Embryonic facial prominence (tissue), 1 donor: ENCODE measurements around the gene CLASP1.
"Not testable (repeated sequence)": the region's sequence is repeated elsewhere in the genome, so short reads cannot be mapped to it uniquely, and the experiment has no call there.

Experiments used
- DNase-seq: peaks from one replicate; pipeline ENCODE4 v3.0.0-alpha.2; 2016; ENCODE audit errors: extremely low spot score

Gene CLASP1

DNA sequence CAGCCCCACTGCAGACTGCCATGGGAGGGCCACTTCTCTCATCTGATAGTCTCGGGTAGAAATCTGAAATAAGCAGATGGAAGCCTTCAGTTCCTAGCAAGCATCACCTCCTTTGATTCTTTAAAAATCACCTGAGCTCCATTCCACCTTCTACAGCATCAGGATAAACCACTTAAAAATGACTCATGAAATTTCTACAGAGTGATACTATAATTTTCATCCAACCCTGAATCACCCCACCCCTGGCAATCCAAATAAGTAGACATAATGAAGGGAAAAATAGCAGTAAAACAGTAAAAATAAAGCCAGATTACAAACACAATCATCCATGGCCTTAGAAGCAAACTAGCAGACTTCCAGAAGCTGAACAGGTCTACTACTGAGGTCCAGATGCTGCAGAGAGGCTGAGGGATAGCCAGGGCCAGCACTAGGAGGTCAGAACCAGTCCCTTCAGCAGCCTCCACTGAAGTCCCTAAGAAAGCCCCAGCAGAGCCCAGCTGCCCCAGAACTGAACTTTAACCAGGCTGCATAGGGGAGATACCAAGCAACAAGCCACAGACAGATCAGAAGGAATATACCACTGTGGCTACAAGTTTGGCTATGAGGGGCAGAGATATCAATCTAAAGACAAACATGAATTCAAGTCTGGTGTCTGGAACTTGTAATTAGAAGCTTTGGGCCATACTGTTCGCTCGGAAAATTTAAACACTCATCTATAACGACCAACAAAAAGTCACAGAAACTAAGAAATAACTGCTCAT is 173.3 kb downstream of the CLASP1 start:
- DNase-seq = no peak

GRCh38 chr2:121473512-121473911 is 175.8 kb downstream of the CLASP1 start:
- DNase-seq = no peak

DNA sequence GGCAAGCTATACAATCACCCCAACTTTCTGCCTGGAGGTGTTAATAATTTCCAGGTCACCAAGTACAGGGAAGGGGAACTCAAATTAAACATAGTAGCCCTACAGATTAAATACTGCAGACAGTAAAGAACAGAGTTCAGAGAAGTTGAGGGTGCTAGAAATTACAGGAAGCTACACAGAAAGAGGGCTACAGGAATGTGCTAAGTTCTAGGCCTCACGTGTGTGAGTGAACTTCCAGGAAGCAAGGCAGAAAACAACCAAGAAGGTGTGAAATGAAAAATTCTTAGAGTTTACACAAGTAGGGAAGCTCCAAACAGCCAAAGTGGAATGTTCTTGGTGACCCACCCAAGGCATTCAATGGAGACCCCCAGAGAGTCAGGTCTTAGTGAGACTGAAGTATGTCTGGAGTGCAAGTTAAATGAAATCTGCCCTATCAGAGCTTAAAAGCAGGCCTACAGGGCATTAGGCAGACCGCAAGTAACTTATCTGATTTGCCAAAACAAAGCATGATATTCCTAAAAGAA is 176.7 kb downstream of the CLASP1 start:
- DNase-seq = no peak

- no peak for DNase-seq
Observed at GRCh38 chr2:121471532-121472469, 177.5 kb downstream of the CLASP1 start.

DNA sequence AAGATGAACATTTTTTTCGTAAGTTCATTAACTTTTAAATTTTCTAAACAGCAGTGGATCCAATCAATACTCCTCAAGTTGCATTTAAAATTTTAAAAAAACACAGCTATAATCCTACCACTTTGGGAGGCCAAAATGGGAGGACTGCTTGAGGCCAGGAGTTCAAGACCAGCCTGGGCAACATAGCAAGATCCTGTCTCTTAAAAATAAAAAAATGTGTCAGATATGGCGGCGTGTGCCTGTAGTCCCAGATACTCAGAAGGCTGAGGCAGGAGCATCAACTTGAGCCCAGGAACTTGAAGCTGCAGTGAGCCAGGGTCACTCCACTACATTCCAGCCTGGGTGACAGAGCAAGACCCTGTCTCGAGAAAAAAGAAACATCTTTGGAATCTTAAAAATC is 178.3 kb downstream of the CLASP1 start:
- no peak for DNase-seq

DNA sequence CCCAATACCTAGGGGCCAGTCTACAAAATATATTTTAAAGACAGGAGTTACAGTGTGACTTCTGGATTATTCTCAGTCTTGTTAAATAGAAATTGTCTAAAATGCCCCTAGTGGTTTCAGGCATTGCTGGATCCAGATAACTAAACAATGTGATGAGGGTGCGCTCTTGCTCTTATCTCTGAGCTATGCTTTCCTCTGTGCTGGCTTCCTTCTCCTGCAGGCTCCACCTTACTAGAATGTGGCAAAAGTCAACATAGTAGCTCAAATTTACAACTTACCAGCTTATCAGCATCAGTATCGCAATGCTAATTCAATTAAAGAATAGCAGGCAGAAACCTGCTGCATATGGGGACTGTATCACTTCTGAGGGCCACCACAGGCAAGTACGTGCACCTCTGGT is 179.9 kb downstream of the CLASP1 start:
- no peak for DNase-seq

DNA sequence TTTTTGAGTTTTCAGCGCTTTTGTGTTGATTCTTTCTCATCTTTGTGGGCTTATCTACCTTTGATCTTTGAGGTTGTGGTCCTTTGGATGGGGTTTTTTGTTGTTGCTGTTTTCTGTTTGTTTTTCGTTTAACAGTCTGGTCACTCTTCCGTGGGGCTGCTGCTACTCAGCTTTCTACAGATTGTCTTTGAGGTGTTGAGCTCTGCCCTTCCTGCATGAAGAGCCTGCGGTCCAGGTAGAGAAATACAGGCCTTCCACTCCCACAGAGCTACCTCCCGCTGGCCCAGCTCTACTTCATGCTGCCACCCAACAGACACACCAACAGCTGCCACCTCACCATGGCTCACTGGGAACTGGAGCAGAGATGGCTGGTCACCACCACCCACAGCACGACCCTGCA is 180.3 kb downstream of the CLASP1 start:
- DNase-seq = no peak

GRCh38 chr2:121459291-121459690 is 190.0 kb downstream of the CLASP1 start:
- DNase-seq = no peak

GRCh38 chr2:121456325-121456724 is 192.9 kb downstream of the CLASP1 start:
- no peak for DNase-seq

- no peak for DNase-seq
Observed at GRCh38 chr2:121455446-121455845, 193.8 kb downstream of the CLASP1 start.

- DNase-seq = no peak
Observed at GRCh38 chr2:121454549-121455090, 194.6 kb downstream of the CLASP1 start.

DNA sequence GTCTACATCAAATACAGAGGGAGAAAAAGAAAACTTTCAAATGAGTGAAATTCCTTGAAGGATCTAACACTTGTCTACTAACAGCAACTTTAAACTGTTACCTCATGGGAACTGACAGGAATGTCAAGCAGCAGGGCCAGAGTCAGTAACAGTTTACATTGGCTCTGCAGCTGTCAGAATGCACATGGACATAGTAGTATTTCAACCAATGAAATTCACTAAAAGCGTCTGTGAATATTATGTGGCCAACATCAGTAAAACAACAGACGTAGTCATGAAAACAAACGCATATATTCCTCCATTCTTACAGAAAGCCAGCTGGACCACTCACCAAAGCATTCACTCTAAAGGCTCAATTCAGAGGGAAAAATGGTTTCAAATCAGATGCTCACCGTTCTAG is 197.9 kb downstream of the CLASP1 start:
- DNase-seq = no peak

DNA sequence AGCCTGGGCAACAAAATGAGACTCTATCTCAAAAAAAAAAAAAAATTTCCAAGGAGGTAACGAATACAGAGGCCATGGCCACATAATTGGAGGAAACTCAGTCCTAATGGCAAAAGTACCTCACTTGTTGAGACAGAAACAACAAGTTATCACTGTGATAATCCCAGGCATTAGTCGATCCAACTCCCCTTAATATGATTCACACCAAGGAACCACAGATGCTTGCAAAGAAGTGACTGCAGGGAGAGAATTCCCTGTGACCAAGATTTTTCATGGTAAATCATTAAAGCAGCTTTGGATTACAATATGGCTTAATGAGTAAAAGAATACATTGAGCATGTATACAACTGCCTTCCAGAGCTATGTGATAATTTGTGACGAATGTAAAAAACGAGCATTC is 199.0 kb downstream of the CLASP1 start:
- DNase-seq = no peak

DNA sequence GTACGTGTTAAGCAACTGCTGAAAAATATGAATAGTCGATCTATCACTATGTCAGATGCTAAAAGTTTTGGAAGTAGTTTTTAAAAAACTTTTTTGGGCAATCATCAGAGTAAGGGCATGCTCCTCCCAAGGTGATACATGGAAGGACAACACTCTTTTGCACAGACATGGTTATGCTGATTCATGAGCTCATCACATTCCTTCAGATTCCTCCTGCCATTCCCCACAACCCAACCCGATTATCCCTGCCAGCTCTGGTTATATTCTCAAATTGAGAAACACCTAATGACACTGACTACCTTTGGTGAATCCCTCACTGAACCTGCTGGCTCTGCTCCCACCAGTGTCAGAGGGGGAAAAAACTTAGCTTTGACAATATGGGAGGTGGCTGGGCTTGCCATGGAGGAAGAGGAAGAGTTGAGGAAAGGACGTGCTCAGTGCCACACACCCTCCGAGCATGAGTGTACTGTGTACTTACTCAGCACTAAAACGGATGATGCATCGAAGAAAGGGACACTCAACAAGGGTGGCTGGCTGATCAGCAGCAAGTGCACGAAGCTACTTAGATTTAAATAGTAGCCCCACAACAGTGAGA is 202.5 kb downstream of the CLASP1 start:
- no peak for DNase-seq

DNA sequence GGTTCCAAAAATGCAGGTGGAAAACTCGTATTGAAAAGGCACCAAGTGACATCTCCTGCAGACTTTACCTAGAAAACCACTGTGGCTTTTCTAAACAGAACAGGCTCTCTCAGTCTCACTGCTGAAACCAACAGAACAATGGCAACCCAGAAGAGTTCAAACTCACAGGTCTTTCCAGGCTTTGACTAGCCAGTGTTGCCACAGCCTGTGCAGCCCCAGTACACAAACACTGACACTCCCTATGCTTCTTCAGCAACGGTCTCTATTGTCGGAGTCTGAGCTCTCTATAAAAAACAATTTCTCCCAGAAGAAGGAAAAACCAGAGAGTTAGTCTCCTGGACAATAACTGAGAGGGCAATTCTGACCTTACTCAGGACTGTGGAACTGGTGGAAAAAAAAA is 206.4 kb downstream of the CLASP1 start:
- DNase-seq = no peak

DNA sequence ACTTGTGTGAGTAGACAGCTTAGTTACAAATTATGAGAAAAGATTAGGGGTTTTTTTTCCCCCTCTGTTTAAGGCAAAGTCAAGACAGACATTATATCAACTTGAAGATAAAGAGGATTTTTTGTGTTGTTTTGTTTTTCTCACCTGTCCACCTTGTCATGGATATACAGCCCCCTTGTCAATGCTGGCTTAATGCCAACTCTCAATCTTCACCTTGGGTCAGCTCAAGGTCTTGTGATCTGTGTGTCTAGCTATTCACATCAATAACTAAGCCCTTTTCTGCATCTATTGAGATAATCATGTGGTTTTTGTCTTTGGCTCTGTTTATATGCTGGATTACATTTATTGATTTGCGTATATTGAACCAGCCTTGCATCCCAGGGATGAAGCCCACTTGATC is 211.0 kb downstream of the CLASP1 start:
- DNase-seq = not testable (repeated sequence)

- DNase-seq = no peak
Observed at GRCh38 chr2:121436918-121437317, 212.3 kb downstream of the CLASP1 start.

DNA sequence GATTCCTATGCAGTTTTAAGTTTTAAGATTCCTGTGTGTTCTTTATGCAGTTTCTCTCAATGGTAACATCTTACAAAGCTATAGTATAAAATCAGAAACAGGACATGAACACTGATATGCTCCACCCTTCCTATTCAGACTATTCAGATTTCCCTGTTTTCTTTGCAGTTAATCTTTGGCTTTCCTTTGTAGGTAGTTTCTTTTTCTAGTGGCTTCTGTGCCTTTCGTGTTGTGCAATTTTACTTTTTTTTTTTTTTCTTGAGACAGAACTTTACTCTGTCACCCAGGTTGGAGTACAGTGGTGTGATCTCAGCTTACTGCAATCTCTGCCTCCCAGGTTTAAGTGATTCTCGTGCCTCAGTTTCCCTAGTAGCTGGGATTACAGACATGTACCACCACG is 213.5 kb downstream of the CLASP1 start:
- no peak for DNase-seq

- no peak for DNase-seq
Observed at GRCh38 chr2:121431214-121431613, 218.0 kb downstream of the CLASP1 start.

DNA sequence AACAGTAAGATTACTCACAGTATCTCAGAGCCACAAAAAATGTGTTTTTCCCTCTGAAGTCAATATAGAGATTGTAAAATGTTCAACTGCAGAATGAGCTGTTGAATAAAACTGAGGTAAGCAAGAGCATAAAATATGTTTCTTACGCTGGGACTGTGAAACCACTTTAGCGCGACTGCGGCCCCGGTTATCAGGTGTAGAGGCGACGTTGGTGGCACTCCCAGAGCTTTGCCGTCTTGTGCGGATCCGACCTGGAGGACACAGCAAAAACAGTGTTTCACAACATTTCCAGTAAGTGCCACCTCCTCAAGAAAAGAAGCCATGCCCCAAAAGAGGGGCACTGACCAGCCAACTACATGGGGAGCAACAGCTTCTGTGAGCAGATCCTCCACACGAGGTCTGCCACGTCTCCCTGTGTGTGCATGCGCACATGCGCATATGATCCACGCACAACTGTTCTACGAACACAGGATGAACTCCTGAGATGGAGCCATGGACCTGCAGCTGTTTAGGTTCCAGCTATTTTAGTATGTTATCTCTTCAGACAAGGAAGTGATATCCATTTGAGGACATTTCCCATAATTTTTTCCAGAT is 219.2 kb downstream of the CLASP1 start:
- no peak for DNase-seq

GRCh38 chr2:121429119-121429903 is 220.0 kb downstream of the CLASP1 start:
- DNase-seq = no peak
